GM08714 (cell line): ENCODE results near the gene OR7A17.

ENCODE experiments used
- H3K4me3 ChIP-seq: fragments of 200-500 bp; sonication (Bioruptor generic); 2 replicates; pipeline ENCODE4 v1.5.1; 2014; ENCODE audit warnings: mild to moderate bottlenecking, low read length, inconsistent platforms
- ZNF274 ChIP-seq: IDR thresholded peaks from 2 replicates; pipeline ENCODE4 v1.6.1; 2012; ENCODE audit warnings: mild to moderate bottlenecking, low read depth, low read length

Gene OR7A17

GRCh38 chr19:14886032-14886431, at the start of gene OR7A17:
TSS of gene OR7A17 (minus strand) at chr19:14886132. CDS start at chr19:14881355, 4,777 bp downstream.
- no peak for TF ChIP-seq ZNF274
- H3K4me3 ChIP-seq, result no peak within 1 kb of the TSS

- no peak overlapping the region for H3K4me3 ChIP-seq
- no peak for TF ChIP-seq ZNF274
Measured at GRCh38 chr19:14933506-14933905, 47.6 kb upstream of the OR7A17 start.

- no peak overlapping the region for H3K4me3 ChIP-seq
- no peak for TF ChIP-seq ZNF274
Measured at GRCh38 chr19:14916848-14917247, 30.9 kb upstream of the OR7A17 start.

GRCh38 chr19:14915116-14915515, 29.2 kb upstream of the OR7A17 start:
- TF ChIP-seq ZNF274, result no peak
- H3K4me3 ChIP-seq, result no peak overlapping the region

GRCh38 chr19:14906711-14907110, 20.8 kb upstream of the OR7A17 start:
- no peak overlapping the region for H3K4me3 ChIP-seq
- no peak for TF ChIP-seq ZNF274

- H3K4me3 ChIP-seq, result no peak overlapping the region
- no peak for TF ChIP-seq ZNF274
Measured at GRCh38 chr19:14901675-14902260, 15.8 kb upstream of the OR7A17 start.

GRCh38 chr19:14890643-14891379, 4.9 kb upstream of the OR7A17 start:
- H3K4me3 ChIP-seq, result no peak overlapping the region
- TF ChIP-seq ZNF274, result no peak

- no peak for TF ChIP-seq ZNF274
- H3K4me3 ChIP-seq, result no peak overlapping the region
Measured at GRCh38 chr19:14889994-14890642, 4.2 kb upstream of the OR7A17 start.

GRCh38 chr19:14871619-14872230, 14.2 kb downstream of the OR7A17 start:
- TF ChIP-seq ZNF274, result no peak
- no peak overlapping the region for H3K4me3 ChIP-seq

- TF ChIP-seq ZNF274, result no peak
- no peak overlapping the region for H3K4me3 ChIP-seq
Measured at GRCh38 chr19:14868497-14868896, 17.4 kb downstream of the OR7A17 start.

- H3K4me3 ChIP-seq, result no peak within 1 kb of the TSS
- no peak for TF ChIP-seq ZNF274
Measured at GRCh38 chr19:14848822-14849221, 37.1 kb downstream of the OR7A17 start, which contains the start of gene OR7A10. TSS of gene OR7A10 (minus strand) at chr19:14848922. CDS start at chr19:14841877, 7,045 bp downstream.

- TF ChIP-seq ZNF274, result no peak
Measured at GRCh38 chr19:14843578-14843977, 42.4 kb downstream of the OR7A17 start.

GRCh38 chr19:14843169-14843568, 42.8 kb downstream of the OR7A17 start:
- no peak for TF ChIP-seq ZNF274
- H3K4me3 ChIP-seq, result no peak overlapping the region

More at GRCh38 chr19:14843578-14843977, 42.4 kb downstream of the OR7A17 start:
- no peak overlapping the region for H3K4me3 ChIP-seq

GRCh38 chr19:14840206-14840605, 45.7 kb downstream of the OR7A17 start:
- no peak for TF ChIP-seq ZNF274
- no peak overlapping the region for H3K4me3 ChIP-seq
